GM08714 (cell line): Measurements from ENCODE around the gene C19orf81.

Source experiments
- H3K4me3 ChIP-seq: fragments of 200-500 bp; sonication (Bioruptor generic); 2 replicates; pipeline ENCODE4 v1.5.1; 2014; ENCODE audit warnings: mild to moderate bottlenecking, low read length, inconsistent platforms
- ZNF274 ChIP-seq: IDR thresholded peaks from 2 replicates; pipeline ENCODE4 v1.6.1; 2012; ENCODE audit warnings: mild to moderate bottlenecking, low read depth, low read length

C19orf81 gene

DNA sequence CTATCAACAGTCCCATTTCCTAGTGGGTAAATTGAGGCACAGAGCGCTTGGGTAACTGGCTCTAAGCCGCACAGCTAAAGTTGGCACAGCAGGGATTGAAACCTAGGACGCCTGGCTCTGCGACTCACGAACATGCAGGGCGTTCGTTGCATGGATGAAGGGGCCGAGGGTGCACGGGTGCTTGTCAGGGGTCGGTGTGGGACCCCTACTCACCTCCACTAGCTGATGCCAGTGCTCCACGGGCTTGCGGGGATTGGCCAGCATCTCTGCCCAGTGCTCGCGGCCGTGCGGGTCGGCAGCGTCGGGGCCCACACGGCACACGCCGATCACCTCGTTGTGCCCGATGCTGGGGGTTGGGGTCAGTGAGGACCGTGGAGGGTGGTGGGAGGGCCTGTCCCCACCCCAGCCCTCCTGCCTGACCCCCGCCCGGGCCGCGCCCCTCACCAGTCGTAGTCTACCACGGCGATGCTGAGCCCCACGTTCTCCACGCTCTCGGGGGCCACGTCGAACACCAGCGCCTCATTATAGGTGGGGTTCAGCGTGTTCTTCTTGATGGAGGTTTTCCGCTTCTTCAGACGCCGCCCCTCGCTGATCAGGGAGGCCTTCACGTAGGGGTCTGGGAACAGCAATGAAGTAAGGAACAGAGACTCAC, 24.2 kb upstream of the C19orf81 start:
- no peak overlapping the region for H3K4me3 ChIP-seq
- no peak for TF ChIP-seq ZNF274

DNA sequence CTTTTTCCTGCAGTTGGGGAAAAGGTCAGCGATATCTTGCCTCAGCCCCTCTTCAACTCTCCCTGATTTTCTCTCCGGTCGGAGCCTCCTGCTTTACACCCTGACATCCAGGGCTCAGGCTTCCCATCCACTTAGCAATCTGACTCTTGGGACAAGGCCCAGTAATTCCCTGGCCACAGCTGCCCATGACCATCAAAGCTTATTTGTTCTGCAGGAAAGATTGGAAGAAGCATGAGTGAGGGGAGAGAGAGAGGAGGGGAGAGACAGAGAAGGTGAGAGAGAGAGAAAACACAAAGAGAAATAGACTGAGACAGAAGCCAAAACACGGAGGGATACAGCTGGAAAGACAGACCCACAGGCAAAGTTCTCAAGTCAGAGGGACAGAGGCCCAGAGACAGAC, 23.2 kb upstream of the C19orf81 start:
- H3K4me3 ChIP-seq = no peak overlapping the region
- no peak for TF ChIP-seq ZNF274

DNA sequence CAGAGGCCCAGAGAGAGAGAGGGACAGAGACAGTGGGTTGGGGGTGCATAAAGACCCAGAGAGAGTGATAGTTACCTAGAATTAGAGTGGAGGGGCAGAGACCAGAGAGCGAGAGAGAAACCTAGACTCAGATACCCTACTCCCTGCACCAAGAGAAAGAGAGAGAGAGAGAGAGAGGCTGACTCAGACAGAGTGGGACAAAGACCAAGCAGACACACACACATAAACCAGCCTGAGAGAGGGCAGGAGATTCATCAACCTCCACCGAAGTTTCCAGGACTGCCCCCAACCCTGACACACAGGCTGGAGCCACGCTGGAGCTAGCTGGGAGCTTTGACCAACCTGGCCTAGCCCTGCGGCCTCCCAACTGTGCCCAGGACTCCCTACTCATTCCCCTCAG, 22.4 kb upstream of the C19orf81 start:
- no peak for TF ChIP-seq ZNF274
- no peak overlapping the region for H3K4me3 ChIP-seq

DNA sequence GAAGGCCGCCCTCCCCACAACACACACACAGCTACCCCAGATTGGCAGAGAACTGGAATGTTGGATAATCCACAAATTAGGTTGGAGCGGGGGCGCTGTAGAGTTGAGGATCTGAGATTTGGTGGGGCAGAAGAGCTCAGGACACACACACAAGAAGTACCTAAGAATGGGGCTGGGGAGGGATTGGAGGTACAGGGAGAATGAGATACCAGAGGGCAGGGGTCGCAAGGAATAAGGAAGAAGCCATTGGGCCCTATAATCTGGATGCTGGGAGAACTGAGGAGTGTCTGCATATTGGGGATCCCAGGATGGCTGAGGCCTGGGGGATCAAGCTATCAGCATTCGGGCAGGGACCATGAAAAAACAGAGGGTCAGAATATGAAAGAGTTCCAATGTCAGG, 21.1 kb upstream of the C19orf81 start:
- H3K4me3 ChIP-seq = no peak overlapping the region
- no peak for TF ChIP-seq ZNF274

DNA sequence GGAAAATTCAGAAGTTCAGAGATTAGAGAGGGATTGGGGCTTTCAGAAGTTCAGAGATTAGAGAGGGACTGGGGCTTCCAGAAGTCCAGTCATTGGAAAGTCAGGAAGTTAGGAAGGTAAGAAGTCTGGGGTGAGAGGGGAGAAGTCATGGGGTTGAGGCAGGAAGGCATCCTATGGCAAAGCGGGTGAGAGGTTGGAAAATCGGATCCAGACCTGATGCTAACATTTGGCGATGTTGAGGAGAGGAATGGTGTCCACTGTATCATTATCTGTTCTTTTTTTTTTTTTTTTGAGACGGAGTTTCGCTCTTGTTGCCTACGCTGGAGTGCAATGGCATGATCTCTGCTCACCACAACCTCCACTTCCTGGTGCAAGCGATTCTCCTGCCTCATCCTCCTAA, 20.7 kb upstream of the C19orf81 start:
- H3K4me3 ChIP-seq = no peak overlapping the region
- TF ChIP-seq ZNF274 = no peak

DNA sequence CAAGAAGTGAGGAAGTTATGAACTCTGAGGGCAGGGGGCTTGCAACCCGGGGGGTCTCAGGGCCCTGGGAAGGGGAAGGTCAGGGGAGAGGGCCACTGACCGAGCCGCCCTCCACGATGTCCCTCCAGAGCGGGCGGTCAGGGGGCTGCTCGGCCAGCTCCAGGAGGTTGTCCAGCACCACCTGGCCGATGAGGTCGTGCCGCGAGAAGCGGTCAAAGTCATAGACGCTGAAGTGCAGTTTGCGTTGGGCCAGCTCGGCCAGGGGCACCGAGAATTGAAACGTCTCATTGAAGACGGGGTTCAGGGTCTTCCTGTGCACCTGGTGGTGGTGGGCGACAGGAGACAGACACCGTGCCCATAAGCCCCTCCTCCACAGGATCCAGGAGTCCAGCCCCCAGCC, 20.1 kb upstream of the C19orf81 start:
- TF ChIP-seq ZNF274 = no peak
- H3K4me3 ChIP-seq = no peak overlapping the region

DNA sequence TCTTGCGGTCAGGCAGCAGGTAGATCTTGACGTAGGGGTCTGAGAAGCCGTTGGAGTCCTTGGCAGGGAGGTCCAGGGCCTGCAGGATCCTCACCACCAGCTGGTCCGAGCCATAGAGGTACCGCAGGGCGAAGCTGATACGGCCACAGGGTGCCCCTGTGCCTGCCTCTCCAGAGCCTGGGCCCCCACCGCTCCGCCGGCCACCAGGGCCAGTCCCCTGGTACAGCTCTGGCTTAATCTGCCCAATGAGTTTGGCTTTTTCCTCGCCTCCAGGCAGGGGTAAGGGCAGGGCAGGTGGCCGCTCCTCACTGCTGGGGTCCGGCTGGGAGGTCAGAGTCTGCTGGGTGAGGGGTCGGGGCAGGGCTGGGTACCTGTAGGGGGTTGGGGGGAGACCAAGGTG, 19.4 kb upstream of the C19orf81 start:
- TF ChIP-seq ZNF274 = no peak
- no peak overlapping the region for H3K4me3 ChIP-seq

DNA sequence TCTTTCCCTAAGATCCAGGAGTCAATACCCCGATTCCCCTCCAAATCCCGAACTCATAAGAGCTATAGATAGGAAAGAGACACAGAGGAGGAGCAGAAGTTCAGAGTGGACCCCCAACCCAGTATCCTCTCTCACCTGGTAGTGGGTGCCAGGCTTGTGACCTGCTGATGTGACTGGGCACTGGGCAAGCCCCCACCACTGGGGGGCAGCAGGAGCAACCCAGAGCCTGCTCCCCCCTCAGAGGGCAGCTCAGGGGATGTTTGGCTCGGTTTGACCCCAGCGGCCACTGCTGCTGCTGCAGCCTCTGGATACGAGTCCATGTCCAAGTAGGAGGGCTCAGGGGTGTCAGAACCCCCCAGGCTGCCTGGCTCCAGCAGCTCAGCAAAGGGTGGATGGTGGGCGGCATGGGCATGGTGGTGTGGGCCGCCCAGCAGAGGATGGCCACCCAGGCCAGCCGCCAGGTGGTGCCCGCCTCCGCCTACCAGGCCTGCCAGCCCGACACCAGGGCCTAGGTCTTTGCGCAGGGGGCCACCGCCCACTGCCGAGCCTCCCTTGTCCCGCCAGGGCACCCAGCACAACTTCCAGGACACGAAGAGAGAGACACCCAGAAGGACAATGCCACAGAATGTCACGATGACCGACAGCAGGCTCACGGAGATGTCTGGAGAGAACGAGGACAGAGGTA, 17.0 kb upstream of the C19orf81 start:
- no peak for TF ChIP-seq ZNF274
- no peak overlapping the region for H3K4me3 ChIP-seq

DNA sequence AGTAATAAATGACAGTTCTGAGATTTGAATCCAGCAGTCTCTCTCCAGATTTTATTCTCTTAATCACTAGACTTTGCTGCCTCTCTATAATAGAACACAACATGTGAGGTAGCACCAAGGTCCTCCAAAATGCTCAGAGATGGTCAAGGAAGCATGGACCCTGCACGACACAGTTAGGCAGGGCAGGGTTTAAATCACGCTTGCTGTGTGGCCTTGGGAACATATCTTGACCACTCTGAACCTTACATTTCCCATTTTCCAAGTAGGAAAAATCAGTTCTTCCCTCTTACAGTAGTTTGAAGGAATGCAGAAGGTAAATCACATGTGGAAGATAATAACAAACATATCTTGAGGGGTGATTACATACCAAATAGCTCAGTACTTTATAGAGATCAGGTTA, 15.9 kb upstream of the C19orf81 start:
- no peak overlapping the region for H3K4me3 ChIP-seq
- no peak for TF ChIP-seq ZNF274

DNA sequence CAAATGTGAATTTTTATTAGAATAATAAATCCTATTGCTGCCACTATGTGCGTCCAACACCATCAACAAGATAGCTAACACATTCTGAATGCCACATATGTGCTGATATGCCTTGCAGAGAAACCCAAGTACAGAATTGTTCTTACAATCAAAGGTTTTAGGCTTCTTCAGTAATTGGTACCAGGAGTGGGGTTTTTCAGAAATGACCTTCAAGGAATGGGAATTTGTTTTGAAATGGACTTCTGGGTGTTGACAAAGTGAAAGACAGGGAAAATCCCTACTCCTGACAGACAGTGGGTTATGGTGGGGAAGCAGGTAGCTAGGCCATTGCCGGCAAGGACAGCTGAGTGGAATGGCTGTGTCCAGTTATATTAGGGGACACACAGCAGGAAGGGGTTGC, 15.3 kb upstream of the C19orf81 start:
- TF ChIP-seq ZNF274 = no peak
- no peak overlapping the region for H3K4me3 ChIP-seq

DNA sequence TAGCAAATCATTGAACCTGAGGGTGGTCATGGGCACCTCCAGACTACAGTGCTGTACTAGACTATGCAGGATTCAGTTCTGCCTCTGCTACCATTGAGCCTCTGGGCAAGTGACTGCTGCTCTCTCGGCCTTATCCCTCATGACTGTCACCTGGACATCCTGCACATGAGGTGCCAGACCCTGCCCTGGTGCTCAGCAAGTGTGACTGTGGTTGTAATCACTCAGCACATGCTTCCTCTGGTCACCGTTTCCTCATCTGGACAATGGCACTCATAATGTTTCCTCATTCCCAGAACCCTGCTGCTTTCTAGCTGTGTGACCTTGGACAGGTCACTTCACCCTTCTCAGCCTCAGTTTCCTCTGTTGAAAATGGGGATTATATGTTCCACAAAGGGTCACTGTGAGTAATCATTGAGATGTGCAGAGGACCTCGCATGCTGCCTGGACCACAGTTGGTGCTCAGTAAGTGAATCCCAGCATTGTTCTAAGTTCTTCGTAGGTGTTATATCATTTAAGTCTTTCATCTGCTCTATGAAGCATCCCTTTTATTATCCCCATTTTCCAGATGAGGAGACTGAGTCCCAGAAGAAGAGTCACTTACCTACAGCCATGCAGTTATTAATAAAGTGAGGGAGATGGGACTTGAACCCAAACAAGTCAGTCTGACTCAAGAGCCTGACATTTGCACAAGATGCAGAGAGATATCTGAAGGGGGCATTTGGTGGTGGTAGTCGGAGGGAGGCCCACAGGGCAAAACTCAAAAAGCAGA, 12.7 kb upstream of the C19orf81 start:
- no peak overlapping the region for H3K4me3 ChIP-seq
- no peak for TF ChIP-seq ZNF274

DNA sequence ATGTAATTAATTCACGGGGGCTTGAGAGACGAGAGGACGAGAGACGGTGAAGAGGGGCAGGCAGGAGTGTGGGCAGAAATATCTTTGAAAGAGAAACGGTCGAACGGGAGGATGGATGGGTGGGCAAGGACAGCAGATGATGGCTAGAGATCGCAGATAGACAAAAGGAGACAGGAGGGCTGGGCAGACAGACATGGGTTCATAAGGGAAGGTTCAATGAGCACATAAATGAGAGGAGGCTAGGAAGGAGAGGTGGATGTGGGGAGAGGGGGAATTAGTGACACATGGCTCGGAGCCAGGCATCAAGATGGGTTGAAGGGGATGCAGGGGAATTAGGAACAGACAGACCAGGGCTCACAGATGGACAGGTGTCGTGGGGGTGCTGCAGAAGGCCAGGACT, 10.6 kb upstream of the C19orf81 start:
- no peak for TF ChIP-seq ZNF274
- no peak overlapping the region for H3K4me3 ChIP-seq

DNA sequence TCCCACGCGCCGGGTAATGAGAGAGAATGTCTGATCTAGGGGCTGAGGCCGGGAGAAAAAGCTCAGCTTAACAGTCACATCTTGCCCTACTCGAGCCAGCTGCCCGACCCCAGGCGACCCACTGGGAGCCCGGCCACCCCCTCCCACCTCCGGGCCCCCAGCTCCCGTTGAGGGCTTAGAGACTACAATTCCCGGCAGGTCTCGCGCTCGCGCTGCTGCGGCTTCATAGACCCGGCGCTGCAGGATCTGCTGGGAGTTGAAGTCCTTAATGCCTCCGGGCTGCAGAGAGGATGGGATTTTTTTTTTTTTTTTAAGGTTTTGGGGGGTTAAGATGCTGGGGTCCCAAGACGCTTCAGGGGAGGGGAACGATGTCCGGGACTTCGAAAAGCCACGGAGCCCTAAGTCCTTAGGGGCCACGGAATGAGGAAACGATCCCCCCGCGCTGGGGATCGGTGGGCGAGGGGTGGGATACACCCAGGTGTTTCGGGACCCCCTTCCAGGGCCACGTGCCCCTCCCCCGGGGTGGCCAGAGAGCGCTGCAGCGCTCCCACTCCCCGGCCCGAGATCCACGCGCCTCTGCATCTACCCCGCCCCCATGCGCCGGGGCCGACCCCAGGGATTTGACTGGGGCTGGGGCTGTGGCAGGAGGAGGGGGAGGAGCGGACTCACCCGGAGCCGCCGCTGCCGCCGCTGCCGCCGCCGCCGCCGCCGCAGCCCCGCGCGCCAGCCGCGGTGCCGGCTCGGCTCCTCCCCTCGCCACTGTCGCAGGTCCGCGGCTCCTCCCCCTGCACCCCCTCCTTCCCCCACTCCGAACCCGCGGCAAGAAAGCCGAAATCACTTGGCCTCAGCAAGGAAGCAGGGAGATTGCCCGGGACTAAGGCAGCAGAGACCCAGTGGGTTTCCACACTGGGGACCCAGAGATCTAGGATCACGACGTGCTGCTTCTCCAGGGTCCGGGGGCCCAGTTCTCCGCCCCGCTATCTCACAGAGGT, 9.8 kb upstream of the C19orf81 start, which contains the start of gene SYT3:
Gene SYT3 (minus strand): TSS at position 761 of the 992 bp plus-strand sequence. CDS start 2,470 bp downstream, outside the sequence.
- 0 out of 2 replicates have a peak within 1 kb of the TSS, but pooled peaks have one; percentile 9 for H3K4me3 ChIP-seq
- TF ChIP-seq ZNF274 = no peak

DNA sequence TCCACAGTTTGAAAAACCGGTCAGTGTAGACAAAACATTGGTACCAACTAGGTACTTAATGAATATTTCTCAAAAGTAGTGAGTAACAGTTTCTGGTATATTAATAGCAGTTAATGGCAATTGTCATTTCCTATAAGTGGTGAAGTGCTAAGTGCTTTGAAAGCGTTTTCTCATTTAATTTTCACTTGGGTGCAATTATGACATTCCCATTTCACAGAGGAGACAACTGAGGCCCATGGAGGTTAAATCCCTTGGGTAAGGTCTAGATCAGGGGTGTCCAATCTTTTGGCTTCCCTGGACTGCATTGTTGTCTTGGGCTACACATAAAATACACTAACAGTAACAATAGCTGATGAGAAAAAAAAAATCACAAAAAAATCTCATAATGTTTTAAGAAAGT, 8.9 kb upstream of the C19orf81 start:
- no peak overlapping the region for H3K4me3 ChIP-seq

More for the DNA sequence above, 8.9 kb upstream of the C19orf81 start:
- TF ChIP-seq ZNF274 = no peak
